Superior temporal gyrus (tissue), 1 donor: ENCODE results near the gene URM1.

Source experiments
- DNase-seq: peaks from one replicate; pipeline ENCODE4 v3.0.0-alpha.2; 2016; ENCODE audit errors: extremely low spot score

URM1 gene

DNA sequence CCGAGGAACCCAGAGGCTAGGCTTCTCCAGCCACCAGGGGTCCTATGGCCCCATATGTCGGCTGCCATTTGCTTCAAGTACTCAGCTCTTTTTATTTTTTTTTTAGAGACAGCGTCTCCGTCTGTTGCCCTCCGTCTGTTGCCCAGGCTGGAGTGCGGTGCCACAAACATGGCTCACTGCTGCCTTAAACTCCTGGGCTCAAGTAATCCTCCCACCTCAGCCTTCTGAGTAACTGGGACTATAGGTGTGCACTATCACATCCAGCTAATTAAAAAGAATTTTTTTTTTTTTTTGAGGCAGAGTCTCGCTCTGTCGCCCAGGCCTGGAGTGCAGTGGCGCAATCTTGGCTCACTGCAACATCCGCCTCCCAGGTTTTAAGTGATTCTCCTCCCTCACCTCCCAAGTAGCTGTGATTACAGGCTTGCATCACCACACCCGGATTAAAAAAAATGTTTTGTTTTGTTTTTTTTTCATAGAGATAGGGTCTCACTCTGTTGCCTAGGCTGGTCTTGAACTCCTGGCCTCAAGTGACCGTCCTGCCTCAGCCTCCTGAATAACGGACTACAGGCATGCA is 58.4 kb downstream of the URM1 start:
- no peak for DNase-seq

DNA sequence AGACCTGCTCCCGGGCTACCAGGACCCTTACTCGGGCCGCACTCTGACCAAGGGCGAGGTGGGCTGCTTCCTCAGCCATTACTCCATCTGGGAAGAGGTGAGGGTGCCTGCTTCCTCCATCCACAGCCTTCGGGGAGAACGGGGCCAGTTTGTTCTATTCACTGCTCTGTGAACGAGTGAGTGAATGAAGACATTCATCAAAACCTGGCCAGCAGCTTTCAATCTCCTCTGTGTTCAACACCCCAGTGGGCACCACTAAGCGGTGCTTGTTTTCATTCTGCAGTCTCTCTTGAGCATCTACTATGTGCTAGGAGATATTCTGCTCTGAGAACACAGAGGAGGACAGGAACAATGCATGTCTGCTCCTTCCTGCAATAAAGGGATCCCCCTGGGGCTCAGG is 60.0 kb downstream of the URM1 start:
- DNase-seq: peak; percentile 32

DNA sequence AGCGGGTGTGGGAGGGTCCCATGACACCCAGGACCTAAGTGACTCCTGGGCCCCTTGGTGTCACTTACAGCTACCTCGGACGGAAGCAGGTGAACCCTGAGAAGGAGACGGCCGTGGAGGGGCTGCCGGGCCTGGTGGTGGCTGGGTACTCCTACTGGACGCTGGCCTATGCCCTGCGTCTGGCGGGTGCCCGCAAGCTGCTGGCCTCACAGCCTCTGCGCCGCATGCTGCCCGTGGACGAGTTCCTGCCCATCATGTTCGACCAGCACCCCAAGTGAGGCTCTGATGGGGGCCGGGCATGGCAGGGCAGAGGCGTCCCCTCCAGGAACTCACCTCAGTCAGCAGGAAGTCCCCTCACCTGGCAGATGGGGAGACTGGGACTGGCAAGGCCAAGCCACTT is 63.2 kb downstream of the URM1 start:
- no peak for DNase-seq

DNA sequence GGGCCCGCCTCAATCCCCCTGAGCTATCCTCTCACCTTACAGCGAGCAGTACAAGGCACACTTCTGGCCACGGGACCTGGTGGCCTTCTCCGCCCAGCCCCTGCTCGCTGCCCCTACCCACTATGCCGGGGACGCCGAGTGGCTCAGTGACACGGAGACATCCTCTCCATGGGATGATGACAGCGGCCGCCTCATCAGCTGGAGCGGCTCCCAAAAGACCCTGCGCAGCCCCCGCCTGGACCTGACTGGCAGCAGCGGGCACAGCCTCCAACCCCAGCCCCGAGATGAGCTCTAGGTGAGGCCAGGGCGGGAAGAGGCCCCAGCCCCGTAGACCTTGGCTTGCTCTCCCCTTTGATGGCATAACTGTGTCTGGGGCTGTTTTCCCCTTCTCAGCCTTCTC is 64.4 kb downstream of the URM1 start:
- DNase-seq: no peak

DNA sequence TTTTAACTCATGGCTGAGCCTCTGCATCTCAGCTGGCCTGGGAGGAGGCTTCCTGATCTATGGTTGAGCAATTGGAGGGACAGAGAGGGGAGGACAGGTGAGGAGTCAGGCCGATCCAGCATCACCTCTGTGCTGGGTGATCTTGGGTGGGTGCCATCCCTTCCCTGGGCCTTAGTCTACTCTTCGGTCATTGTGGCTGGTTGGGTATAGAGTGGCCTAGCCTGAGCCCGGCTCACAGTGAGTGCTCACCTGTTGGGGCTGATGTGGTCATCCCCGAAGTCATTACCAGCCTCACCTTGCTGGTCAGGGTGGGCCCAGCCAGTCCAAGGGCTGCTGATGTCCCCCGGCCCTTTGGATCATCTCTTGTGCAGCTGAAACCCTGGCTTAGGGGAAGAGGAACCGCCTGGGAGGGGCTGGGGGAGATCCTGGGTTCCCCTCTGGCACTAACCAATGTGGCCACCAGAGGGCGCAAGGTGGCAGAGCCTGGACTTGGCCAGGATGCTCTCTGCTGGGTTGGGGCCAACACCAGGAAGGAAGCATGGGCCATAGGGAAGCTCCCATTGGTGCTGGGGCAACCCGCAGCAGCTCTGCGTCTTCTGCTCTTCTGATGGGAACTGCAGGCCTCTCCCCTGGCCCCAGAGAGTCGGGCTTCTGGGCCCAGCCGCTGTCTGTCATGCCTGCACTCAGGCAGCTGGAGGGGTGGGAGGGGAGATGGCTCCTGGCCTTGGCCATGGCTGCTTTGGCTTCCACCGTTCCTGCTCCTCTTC is 67.4 kb downstream of the URM1 start:
- peak; percentile 84 for DNase-seq

DNA sequence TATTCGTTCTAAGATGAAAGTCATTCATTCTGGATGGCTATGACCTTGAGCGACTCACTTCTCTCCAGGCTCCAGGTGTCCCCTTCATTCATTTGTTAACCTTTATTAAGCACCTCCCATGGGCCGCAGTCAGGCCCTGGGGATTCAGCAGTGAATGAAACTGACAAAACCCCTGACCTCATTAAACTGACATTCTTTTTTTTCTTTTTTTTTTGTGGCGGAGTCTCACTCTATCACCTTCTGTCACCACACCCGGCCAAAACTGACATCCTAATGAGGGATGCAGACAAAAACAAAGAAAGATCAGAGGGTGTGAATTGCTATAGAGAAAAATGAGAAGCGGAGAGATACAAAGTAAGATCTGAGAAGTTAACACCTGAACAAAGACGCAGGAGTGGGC is 68.1 kb downstream of the URM1 start:
- no peak for DNase-seq
